ENCODE results near the gene SLC2A4RG. TPM values are rescaled to one million over a fixed set of nuclear protein-coding genes. Genes with fewer than 3 reads are reported as not detected.
A peak's percentile ranks its signal among the peaks of the same experiment; 100 is the strongest.

The SLC2A4RG gene
- total RNA-seq, 1 donor = 24.2 TPM

GRCh38 chr20:63777614-63778013, 38.0 kb downstream of the SLC2A4RG start:
- no peak overlapping the region for H3K4me3 ChIP-seq (ENCODE audit: low read depth, low read length)
- no peak for TF ChIP-seq CTCF (IDR thresholded peaks at IDR 0.05; ENCODE audit: insufficient read depth, low read depth, low read length)
- DNase-seq (ENCODE audit: low read depth) = no peak

- no peak overlapping the region for H3K4me3 ChIP-seq (ENCODE audit: low read depth, low read length)
- peak; percentile 32 for DNase-seq (ENCODE audit: low read depth)
- TF ChIP-seq CTCF (IDR thresholded peaks at IDR 0.05; ENCODE audit: insufficient read depth, low read depth, low read length) = no peak
These were observed 38.6 kb downstream of the SLC2A4RG start for GRCh38 chr20:63778034-63778752.

- no peak for TF ChIP-seq CTCF (IDR thresholded peaks at IDR 0.05; ENCODE audit: insufficient read depth, low read depth, low read length)
- no peak for DNase-seq (ENCODE audit: low read depth)
- no peak overlapping the region for H3K4me3 ChIP-seq (ENCODE audit: low read depth, low read length)
These were observed 39.3 kb downstream of the SLC2A4RG start for GRCh38 chr20:63778857-63779256.

GRCh38 chr20:63781181-63781580, 41.6 kb downstream of the SLC2A4RG start:
- H3K4me3 ChIP-seq (ENCODE audit: low read depth, low read length) = no peak overlapping the region
- DNase-seq (ENCODE audit: low read depth) = no peak
- no peak for TF ChIP-seq CTCF (IDR thresholded peaks at IDR 0.05; ENCODE audit: insufficient read depth, low read depth, low read length)

GRCh38 chr20:63782051-63782471, 42.5 kb downstream of the SLC2A4RG start:
- no peak overlapping the region for H3K4me3 ChIP-seq (ENCODE audit: low read depth, low read length)
- no peak for TF ChIP-seq CTCF (IDR thresholded peaks at IDR 0.05; ENCODE audit: insufficient read depth, low read depth, low read length)
- DNase-seq (ENCODE audit: low read depth) = no peak

- no peak for DNase-seq (ENCODE audit: low read depth)
- no peak for TF ChIP-seq CTCF (IDR thresholded peaks at IDR 0.05; ENCODE audit: insufficient read depth, low read depth, low read length)
- no peak overlapping the region for H3K4me3 ChIP-seq (ENCODE audit: low read depth, low read length)
These were observed 43.0 kb downstream of the SLC2A4RG start for GRCh38 chr20:63782521-63782971.

- no peak for TF ChIP-seq CTCF (IDR thresholded peaks at IDR 0.05; ENCODE audit: insufficient read depth, low read depth, low read length)
- no peak for DNase-seq (ENCODE audit: low read depth)
- no peak overlapping the region for H3K4me3 ChIP-seq (ENCODE audit: low read depth, low read length)
These were observed 44.4 kb downstream of the SLC2A4RG start for GRCh38 chr20:63783970-63784369.
